HG02938 (cell line): Measurements from ENCODE around the gene ADAMTSL3.

Source experiments
- ATAC-seq: cut with Tn5 transposase; IDR thresholded peaks from one replicate; pipeline ENCODE4 v1.9.1; 2021; ENCODE audit warnings: mild to moderate bottlenecking, moderate library complexity; ENCODE audit not compliant: unreplicated experiment

ADAMTSL3 gene

DNA sequence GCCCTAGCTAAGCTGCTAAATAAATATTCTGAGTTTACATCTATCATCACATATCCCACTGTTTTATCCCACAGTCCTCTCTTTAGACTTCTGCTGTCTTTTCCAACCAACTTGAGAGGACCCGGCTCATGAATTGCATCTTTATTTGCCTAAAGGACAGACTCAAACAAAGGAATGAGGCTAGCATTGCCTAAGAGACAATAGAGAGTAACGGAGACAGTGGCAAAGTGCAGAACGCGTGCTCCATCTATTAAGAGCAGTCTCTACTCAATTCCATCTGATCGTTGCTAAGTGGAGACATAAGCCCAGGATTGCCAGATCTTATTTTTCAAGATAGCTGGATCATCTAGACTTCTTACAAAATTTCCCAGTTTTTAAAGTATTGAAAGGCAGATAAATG, 2.3 kb downstream of the ADAMTSL3 start:
- no peak for ATAC-seq

DNA sequence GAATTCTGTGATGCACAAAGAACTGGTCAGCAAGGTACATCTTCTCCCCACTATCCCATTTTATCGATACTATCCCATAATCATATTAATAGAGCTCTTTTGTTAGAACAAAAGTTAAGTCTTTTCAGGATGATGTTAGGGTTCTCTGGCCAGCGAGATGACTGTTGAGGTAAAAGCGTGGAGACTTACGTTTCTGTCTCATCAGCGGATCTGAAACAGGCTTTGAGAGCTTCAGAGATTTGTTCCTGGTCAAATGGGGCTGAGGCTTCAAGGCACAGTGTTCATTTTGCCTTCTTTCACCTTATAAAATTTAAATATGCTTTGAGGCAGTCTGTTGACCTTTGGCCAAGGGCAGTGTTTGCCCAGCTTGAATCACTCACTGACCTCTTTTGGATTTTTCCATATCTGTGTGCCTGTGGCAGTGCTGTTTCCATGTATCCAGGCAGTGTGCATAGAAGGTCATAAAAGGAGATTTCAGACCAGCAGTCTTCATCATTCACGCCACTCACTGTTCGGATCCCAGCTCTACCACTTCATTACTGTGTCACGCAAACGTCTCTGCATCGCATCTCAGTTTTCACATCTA, 3.1 kb downstream of the ADAMTSL3 start:
- no peak for ATAC-seq

DNA sequence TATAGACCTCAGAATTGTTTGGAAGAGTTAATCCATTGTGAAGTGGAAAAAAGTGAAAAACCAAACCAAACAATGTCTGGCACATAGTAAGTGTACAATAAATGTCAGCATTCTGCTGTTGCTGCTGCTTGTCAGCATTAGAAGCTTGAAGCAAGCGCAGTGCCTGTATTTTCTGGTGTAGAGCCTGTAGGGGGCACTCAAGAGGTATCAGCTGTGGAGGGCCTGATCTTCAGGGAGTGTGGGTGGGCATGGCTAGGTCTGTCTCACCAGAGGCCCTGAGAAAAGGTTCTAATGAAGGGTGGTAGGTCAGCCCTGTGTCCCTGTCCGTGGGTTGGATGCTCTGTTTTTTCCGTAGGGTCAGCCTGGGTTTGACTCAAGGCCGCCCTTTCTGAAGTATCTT, 3.6 kb downstream of the ADAMTSL3 start:
- no peak for ATAC-seq

DNA sequence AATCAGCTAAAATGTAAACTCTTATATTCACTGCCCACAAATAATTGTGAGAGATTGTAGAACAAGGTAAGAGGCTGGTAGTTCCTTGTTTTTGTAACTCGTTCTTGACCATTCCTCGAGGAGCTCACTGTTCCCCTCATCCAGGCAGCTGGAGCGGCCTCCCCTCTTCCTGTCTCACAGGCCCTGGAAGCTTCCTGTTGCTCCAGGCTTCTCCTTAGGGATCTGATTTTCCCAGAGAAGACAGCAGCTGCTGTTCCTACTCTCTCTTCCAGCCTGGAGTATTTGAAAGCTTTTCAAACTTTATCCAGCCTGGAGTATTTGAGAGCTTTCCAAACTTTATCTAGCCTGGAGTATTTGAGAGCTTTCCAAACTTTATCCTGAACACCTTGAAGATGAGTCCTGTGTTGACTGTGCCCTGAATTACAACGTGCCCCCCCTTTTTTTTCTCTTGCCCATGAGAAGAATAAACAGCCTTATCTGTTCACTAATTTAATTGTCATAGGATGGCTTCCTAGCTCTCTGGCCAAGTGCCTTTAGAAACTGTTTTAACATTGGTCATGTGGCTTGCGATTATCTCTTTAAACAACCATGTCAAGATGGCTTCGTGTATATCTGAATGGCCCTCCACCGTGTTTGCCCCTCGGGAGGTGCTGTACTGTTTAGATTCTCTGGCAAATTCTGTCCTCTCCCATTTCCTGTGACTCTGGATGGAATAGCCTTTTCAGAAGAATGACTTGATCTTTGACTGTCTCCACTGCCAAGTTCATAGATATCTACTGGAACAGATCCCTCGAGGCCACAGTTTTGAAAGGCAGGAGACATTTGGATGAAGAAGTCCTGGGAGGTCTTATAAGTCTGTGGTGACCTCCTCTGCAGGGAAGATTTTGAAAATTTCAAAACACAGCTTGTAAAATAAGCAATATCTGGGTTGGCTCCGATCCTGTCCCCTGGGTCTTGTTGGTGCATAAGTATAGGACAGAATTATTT, 4.8 kb downstream of the ADAMTSL3 start:
- ATAC-seq, result no peak

DNA sequence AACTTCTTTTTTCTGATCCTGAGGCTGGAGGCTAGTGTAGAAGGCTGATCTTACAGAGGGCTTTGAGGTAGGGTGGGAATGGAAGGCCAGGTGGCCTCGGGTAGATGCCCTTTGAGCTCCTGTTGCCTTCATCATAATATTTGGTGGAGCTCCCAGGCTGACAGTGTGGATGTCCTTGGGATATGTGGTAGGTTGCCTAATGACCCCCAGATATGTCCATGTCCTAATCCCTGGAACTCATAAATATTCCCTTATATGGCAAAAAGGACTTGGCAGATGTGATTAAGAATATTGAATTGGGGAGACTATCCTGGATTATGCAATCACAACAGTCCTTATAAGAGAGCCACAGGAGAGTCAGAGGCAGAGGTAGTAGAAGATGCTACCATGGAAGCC, 5.5 kb downstream of the ADAMTSL3 start:
- no peak for ATAC-seq

DNA sequence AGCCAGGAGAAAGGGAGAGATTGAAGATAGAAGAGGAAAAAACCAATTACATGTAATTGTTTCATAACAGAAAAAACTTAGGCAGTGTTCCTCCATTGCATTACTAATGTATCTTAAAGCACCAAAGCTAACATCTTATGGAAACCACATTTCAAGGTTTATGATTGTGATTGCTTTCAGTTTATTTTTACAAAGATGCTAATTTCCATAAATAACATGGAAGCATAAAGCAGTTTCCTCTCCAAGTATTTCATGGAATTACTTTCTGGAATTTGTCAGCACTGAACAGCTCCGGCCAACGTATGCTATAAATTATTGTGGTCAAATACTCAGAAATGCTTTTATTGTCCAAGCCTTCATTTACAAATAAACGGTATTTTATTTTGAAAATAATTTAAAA, 11.6 kb downstream of the ADAMTSL3 start:
- ATAC-seq, result no peak

DNA sequence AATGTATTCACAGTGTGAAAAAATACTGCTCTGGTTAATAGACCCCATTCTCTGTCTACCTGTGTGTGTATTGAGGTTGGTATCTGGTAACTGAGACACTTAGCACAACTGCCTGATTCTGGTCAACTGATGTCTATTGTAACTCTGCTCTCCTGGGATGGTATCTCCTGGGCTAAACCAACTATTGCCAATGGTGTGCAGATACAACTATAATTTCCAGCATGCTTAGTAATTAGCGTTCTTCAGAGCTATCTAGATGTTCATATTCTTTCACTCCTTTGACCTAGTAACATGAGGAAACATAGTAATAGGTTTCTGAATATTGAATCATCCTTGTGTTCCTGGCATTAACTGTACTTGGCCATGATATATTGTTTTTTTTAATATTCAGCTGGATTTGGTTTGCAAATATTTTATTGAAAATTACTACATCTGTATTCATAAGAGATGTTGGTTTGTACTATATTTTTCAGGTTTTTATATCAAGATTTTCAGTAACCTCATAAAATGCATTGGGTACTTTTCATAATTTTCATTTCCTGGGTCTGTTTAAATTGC, 16.8 kb downstream of the ADAMTSL3 start:
- no peak for ATAC-seq

DNA sequence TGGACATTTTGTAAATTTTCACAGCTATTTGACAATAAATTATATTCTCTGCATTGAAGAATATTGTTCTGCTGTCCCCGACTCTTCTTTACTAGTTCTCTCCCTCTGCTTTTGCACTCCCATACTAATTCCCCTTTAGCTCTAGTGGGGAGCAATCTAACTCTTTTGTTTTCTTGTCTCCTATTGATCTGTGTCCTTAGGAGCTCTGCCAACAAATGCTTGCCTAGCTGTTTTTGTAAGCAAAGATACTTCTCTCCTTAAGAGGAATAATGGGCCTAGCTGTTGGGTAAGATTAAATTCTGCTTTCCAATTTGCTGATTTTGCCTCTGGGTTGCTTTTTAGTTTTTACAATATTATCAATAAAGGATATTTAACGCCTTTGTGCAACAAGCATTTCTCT, 17.7 kb downstream of the ADAMTSL3 start:
- no peak for ATAC-seq

DNA sequence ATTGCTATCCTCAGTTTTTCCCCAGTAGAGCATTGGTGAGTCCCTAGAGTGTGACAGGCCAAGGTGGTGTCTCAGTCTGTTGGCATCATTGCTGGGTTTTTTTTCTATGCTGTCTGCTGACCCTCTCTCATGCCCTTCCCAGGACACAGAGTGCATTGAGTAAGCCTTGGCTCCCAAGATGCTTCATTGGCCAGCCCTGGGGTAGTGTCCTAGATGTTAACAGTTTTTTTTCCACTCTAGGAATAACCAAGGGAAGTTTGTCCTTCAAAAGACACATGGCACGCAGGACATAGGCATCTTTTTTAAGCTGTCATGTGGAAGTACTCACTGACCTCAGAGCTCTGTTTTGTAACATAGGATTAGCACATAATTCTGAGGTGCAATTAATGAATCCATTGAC, 19.5 kb downstream of the ADAMTSL3 start:
- ATAC-seq, result no peak

DNA sequence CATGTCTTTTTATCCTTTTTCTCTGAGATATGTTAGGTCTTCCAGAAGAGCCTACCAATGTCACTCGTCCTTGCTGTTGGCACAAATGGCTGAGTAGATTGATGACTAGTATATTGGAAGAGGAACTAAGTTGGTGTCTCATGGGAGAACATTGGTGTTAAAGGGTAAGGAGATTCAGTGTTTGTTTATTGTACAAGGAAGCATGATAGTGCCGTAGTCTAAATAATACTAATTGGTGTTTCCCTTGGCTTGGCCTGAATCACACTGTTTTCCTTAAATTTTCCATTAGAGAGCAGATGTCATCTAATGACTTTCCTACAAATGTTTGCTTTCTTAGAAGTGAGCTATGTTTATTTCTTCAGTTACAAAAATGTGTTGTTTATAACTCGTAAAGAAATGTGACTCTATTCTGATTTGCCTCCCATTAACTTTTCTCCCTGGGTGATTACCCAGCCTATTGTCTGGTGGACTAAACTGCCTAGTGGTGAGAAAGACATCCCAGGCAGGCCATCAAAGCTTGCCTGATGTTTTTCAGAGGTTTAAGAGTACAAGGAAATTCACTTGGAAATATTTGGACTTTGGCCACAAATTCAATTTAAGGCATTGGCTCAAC, 28.7 kb downstream of the ADAMTSL3 start:
- no peak for ATAC-seq

DNA sequence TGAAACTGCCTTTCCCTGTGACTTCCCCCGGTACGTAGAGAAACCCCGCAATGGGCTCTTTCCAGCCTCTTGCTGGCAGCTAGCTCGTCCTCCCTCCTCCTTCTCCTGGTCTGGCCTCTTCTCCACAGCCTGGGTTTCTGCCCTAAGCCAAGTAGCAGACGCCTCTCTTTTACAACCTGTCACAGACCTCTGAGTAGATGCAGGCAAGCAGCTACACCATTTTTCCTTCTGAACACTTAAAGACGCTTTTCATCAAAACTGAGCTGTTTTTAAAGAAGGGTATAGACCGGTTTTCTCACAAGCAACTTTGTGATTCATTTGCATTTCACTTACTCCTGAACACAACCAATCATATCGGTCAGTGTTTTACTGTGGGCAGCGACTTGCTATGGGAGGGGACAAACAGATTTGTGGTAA, 32.0 kb downstream of the ADAMTSL3 start:
- no peak for ATAC-seq

DNA sequence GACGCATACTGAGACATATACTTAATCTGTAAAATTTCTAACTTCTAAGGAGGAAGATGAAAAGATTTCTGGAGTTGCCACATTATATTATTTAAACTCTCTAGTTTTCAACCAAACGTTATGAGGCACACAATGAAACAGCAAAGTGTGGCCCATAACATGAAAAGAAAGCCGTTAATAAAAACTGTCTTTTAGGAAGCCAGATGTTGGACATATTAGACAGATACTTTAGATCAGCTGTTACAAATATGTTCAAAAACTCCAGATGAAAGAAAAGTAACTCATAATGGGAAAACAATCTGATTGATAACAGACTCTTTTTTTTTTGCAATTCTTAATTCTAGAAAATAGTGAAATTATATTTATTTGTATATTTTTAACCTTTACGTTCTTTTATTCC, 34.3 kb downstream of the ADAMTSL3 start:
- ATAC-seq, result no peak

DNA sequence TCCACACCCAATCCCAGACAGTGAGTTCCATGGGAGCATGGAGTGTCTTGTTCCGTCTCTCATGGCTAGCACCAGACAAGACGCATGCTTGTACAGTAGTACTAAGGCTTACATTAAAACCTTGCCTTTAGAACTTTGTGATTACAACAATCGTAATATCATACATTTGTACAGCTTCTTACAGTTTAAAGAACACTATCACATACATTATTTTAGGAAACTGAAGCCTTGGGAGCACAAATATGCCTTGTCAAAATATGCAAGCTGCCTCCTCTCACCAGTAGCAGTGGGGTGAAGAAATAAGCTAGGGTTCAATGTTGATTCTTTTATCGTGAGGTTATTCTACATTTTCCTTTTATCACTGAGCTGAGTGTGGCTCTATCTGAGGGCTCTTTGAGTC, 36.8 kb downstream of the ADAMTSL3 start:
- no peak for ATAC-seq

DNA sequence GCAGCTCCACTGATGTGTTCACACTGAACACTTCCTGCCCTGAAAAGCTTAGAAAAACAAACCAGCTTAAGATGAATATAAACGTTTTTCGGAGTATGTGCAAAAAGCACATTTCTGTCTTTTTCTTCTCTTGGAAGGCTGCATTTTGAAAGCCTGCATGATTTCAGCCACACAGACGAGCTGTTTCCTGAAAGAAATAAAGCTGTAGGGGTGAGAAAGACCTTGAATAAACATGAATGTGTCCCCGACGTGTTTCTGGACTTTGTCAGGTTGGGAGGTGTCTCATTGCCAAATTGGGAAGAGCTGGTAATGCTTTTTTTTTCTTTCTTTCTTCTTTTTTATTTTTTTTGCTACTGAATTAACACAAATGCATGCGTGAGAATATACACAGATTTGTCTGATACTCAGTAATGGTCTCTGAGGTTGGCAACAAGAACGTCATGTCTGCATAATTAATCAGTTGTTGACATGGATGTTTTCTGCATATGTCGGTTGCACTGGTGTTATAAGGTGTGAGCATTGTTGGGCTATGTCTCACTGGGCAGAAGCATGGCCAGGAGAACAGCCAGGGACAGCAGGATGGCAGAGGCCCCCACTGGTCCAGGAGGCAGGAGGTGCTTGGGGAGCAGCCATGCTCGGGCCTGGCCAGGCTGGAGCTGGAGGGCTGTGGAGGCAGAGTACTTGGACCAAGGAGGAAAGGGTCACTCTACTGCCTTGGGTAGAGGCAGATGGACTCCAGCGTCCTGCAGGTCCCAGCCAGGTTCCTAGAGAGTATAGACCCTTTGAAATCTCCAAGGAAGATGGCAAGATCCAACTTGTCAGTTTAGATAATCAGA, 39.0 kb downstream of the ADAMTSL3 start:
- ATAC-seq, result no peak

DNA sequence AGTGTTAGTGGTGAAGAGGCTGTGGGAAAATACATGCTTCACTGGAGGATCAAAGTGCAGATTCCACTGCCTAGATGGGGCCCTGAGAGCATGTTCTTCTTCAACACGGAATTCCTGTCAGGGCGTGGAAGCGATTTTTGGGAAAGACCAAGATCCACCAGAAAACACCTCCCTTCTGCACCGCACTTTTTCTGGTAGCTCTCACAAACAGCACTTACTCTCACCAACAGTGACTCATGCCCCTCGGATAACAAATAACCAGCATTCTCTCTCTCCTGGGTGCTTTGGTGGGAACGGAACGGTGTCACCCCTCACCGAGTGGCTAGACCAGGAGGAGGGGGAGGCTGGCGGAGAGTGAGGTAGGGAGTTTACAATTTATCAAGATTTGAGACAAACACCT, 40.1 kb downstream of the ADAMTSL3 start:
- no peak for ATAC-seq

DNA sequence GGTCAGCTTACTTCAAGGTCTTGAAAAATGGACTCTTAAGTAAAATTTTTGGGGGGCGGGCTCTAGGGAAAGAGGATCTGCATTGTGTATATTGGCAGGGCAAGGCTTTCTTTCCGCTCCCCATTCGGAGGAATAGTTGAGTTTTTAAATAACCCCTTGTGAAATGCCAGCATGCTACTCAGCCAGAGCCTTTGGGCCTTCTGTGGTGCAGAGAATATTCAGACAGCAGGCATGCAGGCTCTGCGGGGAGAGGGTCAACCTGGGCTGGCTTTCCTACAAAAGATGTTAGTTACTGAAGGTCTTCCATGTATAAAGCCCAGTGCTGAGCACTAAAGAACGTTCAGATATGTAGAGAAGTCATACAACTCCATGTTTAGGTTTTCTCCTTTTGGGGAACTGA, 40.6 kb downstream of the ADAMTSL3 start:
- no peak for ATAC-seq

DNA sequence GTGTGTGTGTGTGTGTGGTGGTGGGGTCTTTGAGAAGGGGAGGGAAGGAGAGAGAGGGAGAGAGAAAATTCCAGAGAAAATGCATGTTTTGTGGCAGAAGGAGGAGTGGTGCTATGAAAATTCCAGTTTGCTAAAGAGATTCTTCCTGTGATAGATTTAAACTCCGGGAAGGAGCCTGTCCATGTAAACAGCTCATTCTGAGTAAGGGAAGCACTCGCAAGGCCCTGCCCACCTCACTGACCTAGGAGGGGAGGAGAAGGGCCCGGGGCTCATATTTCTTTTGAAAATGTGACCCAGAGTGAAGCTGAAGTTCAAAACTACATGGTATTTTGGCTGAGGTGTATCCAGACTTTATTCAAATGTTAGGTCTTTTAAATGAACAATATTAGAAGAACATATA, 41.3 kb downstream of the ADAMTSL3 start:
- ATAC-seq, result no peak

DNA sequence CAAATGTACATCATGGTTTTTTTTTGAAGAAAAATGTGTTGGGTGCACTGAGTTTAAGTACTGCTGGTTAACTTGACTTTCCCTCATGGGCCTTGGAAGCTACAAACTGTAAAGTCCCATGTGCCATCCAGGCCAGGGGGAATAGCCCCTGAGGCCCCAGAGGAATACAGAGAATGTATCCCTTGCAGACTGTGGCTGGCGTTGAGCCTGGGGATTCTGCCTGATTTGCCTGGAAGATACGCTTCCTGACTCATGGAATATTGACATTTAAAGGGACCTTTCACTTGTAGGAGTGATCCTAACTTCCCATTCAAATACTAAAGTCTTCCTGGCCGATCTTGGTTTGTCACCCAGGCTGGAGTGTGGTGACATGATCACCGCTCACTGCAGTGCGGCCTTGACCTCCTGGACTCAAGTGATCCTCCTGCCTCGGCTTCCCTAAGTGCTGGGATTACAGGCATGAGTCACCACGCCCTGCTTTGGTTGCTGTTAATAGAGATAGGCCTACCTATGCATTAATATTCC, 42.0 kb downstream of the ADAMTSL3 start:
- no peak for ATAC-seq

DNA sequence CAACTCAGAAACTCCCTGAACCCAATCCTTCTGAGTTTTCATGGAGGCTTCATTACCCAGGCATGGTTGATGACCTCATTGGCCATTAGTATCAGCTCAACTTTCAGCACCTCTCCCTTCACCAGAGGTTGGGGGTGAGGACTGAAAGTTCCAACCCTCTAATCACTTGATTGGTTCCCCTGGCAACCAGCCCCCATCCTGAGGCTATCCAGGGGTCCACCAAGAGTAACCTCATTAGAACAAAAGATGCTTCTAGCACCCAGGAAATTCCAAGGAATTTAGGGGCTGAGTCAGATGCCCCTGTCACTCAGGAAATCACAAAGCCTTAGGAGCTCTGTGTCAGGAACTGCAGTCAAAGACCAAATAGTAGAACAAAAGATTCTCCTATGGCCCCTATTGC, 43.8 kb downstream of the ADAMTSL3 start:
- no peak for ATAC-seq

DNA sequence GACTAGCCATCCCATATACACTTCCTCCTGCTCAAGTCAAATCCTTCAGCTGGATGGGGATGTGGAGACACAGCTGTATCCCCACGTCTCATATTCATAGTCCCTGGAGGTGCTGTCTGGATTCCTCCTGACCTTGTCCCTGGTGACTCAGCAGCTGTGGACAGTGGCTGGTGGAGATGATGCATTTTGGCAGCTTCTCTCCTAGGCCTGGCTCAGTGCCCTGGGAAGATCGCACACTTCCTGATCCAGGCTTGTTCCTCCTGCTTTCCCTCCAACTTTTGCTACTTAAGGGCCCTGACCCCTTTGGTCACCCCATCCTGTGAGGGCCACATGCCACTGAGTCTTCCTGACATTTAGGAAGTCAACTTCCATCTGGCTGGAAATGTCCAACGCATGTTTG, 44.4 kb downstream of the ADAMTSL3 start:
- ATAC-seq, result no peak

DNA sequence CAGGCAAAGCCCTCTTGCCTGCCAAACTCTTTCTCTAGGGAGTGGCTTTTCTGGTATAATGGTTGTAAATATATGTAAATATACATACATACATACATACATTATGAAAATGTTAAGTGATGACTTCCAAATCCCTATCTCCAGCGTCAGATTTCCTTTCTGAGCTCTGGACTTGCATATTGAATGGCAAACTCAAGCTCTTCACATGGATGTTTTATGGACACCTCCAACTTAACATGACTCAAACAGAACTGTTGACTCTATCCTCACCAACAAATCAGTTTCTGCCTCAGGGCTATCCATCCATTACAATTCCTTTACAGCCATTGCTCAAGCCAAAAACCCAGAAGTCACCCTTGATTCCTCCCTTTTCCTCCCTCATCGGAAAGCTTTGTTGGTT, 45.1 kb downstream of the ADAMTSL3 start:
- ATAC-seq, result no peak
